ENCODE measurements around the gene ADAMTS16.

ADAMTS16 gene

GRCh38 chr5:5298841-5299541, 158.9 kb downstream of the ADAMTS16 start:
- no peak for TF ChIP-seq EZH2 (IDR thresholded peaks at IDR 0.05; ENCODE audit: borderline replicate concordance, low read length)
- no peak for TF ChIP-seq CTCF (IDR thresholded peaks at IDR 0.05; ENCODE audit: low read length)
- Histone ChIP-seq H3K4me3 (ENCODE audit: low read depth, low read length, poor library complexity, severe bottlenecking) (no peak overlapping the region), H3K9me2 (ENCODE audit: low read depth, low read length) (no peaks in the 10 kb centered on the region), H3K27ac (ENCODE audit: low read depth, low read length, poor library complexity, severe bottlenecking) (no peak overlapping the region), H2AFZ (ENCODE audit: low read length) (no peak overlapping the region), H3K27me3 (ENCODE audit: insufficient read depth, low read length) (no peaks in the 10 kb centered on the region), H3K36me3 (ENCODE audit: insufficient read depth, low read length) (no peaks in the 10 kb centered on the region), H4K20me1 (ENCODE audit: insufficient read depth, low read length) (no peaks in the 10 kb centered on the region), H3K9me3 (ENCODE audit: low read length) (no peaks in the 10 kb centered on the region), H3K9ac (ENCODE audit: low read length) (no peak overlapping the region), H3K79me2 (ENCODE audit: insufficient read depth, low read length) (no peaks in the 10 kb centered on the region), H3K4me2 (ENCODE audit: low read length) (no peak overlapping the region), H3F3A (ENCODE audit: insufficient read depth, low read length) (no peaks in the 10 kb centered on the region), H3K4me1 (ENCODE audit: insufficient read depth, low read length, severe bottlenecking) (no peaks in the 10 kb centered on the region)

DNA sequence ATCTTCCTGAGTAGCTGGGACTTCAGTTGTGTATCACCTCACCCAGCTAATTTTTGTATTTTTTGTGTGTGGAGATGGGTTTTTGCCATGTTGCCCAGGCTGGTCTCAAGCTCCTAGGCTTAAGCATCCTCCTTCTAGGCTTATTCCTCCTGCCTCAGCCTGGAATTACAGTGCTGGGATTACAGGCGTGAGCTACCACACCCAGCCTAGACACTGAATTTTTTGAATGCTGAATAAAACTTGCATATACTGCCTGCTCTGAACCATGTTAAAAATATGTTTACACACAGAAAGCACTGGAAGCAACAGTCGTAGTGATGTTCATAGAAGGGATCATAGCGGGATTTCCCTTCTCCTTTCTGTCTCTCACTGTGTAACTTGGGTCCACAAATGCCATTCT, 161.0 kb downstream of the ADAMTS16 start:
- H3K4me3 ChIP-seq (ENCODE audit: low read depth, low read length, poor library complexity, severe bottlenecking): no peak overlapping the region
- no peak overlapping the region for H3K27ac ChIP-seq (ENCODE audit: low read depth, low read length, poor library complexity, severe bottlenecking)
- H3K4me2 ChIP-seq (ENCODE audit: low read length): no peak overlapping the region
- H3K36me3 ChIP-seq (ENCODE audit: insufficient read depth, low read length): no peaks in the 10 kb centered on the region
- H3K9me2 ChIP-seq (ENCODE audit: low read depth, low read length): no peaks in the 10 kb centered on the region
- H3F3A ChIP-seq (ENCODE audit: insufficient read depth, low read length): no peaks in the 10 kb centered on the region
- H3K4me1 ChIP-seq (ENCODE audit: insufficient read depth, low read length, severe bottlenecking): no peaks in the 10 kb centered on the region
- TF ChIP-seq CTCF (IDR thresholded peaks at IDR 0.05; ENCODE audit: low read length) (no peak), EZH2 (IDR thresholded peaks at IDR 0.05; ENCODE audit: borderline replicate concordance, low read length) (no peak)
- H4K20me1 ChIP-seq (ENCODE audit: insufficient read depth, low read length): no peaks in the 10 kb centered on the region
- H2AFZ ChIP-seq (ENCODE audit: low read length): no peak overlapping the region
- H3K79me2 ChIP-seq (ENCODE audit: insufficient read depth, low read length): no peaks in the 10 kb centered on the region
- no peak overlapping the region for H3K9ac ChIP-seq (ENCODE audit: low read length)
- H3K27me3 ChIP-seq (ENCODE audit: insufficient read depth, low read length): no peaks in the 10 kb centered on the region
- no peaks in the 10 kb centered on the region for H3K9me3 ChIP-seq (ENCODE audit: low read length)

DNA sequence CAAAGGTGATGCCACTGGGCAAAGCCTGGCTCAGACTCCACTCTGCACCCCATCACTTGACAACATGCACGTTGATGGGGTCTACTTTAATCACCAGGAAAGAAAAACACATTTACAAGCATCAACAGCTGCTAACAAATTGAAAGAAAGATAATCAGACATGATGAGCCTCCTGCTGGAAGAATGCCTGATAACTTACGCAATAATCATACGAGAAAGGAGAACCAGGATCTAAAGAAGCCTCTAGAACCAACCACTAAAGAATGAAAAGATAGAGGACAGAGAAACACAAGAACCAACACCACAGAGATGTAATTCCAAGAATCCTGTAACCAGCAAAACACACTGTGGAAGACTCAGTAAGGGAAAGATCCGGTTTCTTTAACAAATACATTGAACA, 162.1 kb downstream of the ADAMTS16 start:
- Histone ChIP-seq H4K20me1 (ENCODE audit: insufficient read depth, low read length) (no peaks in the 10 kb centered on the region), H3K4me2 (ENCODE audit: low read length) (no peak overlapping the region), H3K27me3 (ENCODE audit: insufficient read depth, low read length) (no peaks in the 10 kb centered on the region), H3K4me1 (ENCODE audit: insufficient read depth, low read length, severe bottlenecking) (no peaks in the 10 kb centered on the region), H3K79me2 (ENCODE audit: insufficient read depth, low read length) (no peaks in the 10 kb centered on the region), H3K9me3 (ENCODE audit: low read length) (no peaks in the 10 kb centered on the region), H3F3A (ENCODE audit: insufficient read depth, low read length) (no peaks in the 10 kb centered on the region), H2AFZ (ENCODE audit: low read length) (no peak overlapping the region), H3K9ac (ENCODE audit: low read length) (no peak overlapping the region), H3K27ac (ENCODE audit: low read depth, low read length, poor library complexity, severe bottlenecking) (no peak overlapping the region), H3K4me3 (ENCODE audit: low read depth, low read length, poor library complexity, severe bottlenecking) (no peak overlapping the region), H3K36me3 (ENCODE audit: insufficient read depth, low read length) (no peaks in the 10 kb centered on the region), H3K9me2 (ENCODE audit: low read depth, low read length) (no peaks in the 10 kb centered on the region)
- TF ChIP-seq EZH2 (IDR thresholded peaks at IDR 0.05; ENCODE audit: borderline replicate concordance, low read length): no peak
- TF ChIP-seq CTCF (IDR thresholded peaks at IDR 0.05; ENCODE audit: low read length): no peak
